Measurements from ENCODE around the gene TSHZ3. TPM values are rescaled to one million over a fixed set of nuclear protein-coding genes. Genes with fewer than 3 reads are reported as not detected.

The TSHZ3 gene
- total and polyA plus RNA-seq, 11 donors: 0.88 to 11.5 (median 2.4) TPM

DNA sequence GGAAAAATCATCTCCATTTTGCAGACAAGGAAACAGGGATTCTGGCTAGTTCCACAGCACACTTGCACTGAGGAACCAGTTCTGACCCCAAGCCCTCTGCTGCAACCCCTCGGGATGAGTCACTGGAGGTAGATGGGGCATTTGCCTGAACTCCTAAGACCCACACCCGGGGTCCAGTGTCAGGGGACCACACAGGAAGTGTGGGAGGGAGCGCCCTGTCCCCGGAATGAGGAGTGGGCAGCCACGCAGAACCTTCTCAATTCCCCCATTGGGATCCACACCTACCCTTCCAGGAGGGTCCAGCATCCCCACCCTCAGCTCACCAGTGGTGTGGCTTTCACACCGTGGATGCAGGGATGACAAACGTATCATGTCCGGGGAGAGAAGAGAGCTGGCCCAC lies 62.7 kb downstream of the TSHZ3 start:
- ATAC-seq (no peak), DNase-seq (no peak)
- Histone ChIP-seq H3K36me3 (no peaks in the 10 kb centered on the region), H3K4me1 (peaks cover 0 to 18% (median 0%) of the 10 kb centered on the region in 12 donors), H3K4me3 (no peak overlapping the region), H3K27ac (no peak overlapping the region), H3K27me3 (no peaks in the 10 kb centered on the region), H3K9me3 (no peaks in the 10 kb centered on the region)
- 72 to 86% (median 81%) methylated on average over 8 of the region's 8 CpGs for WGBS, 4 donors
- intact Hi-C loops (cut with DNase I): no loop called here
- TF ChIP-seq, protein P1, sequence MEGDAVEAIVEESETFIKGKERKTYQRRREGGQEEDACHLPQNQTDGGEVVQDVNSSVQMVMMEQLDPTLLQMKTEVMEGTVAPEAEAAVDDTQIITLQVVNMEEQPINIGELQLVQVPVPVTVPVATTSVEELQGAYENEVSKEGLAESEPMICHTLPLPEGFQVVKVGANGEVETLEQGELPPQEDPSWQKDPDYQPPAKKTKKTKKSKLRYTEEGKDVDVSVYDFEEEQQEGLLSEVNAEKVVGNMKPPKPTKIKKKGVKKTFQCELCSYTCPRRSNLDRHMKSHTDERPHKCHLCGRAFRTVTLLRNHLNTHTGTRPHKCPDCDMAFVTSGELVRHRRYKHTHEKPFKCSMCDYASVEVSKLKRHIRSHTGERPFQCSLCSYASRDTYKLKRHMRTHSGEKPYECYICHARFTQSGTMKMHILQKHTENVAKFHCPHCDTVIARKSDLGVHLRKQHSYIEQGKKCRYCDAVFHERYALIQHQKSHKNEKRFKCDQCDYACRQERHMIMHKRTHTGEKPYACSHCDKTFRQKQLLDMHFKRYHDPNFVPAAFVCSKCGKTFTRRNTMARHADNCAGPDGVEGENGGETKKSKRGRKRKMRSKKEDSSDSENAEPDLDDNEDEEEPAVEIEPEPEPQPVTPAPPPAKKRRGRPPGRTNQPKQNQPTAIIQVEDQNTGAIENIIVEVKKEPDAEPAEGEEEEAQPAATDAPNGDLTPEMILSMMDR (IDR thresholded peaks at IDR 0.05): no peak
- no peak for TF ChIP-seq POLR2A (IDR thresholded peaks at IDR 0.05)

DNA sequence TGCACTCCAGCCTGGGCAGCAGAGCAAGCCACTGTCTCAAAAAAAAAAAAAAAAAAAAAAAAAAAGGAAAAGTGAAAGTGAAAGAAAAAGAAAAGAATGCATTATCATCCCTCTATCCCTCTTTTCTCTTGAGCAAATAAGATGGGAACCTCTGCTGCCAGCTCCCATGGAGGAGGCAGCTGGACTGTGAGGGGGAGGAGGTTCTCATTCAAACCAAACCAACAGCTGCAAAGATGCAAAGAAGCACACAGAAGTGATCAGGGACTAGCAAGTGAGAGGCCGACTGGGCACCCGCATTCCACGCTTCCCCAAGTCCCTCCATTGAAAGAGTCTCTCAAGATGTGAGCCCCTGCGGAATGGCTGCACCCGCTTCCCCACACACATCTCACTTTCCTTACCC lies 63.5 kb downstream of the TSHZ3 start:
- Histone ChIP-seq H3K4me1 (peaks cover 0 to 18% (median 0%) of the 10 kb centered on the region in 12 donors), H3K27ac (peak overlapping the region in 1 of 12 donors; percentile 24), H3K4me3 (peak overlapping the region in 6 of 12 donors; percentile 2 to 38 (median 25)), H3K36me3 (no peaks in the 10 kb centered on the region), H3K27me3 (no peaks in the 10 kb centered on the region), H3K9me3 (no peaks in the 10 kb centered on the region)
- TF ChIP-seq POLR2A (IDR thresholded peaks at IDR 0.05): no peak
- TF ChIP-seq, protein P1 (IDR thresholded peaks at IDR 0.05): no peak
- ATAC-seq: peak in 2 of 4 donors; percentile 56 to 64
- 73 to 92% (median 78%) methylated on average over 5 of the region's 5 CpGs for WGBS, 4 donors
- DNase-seq: peak in 1 of 5 donors; percentile 25
- intact Hi-C loops (cut with DNase I): no loop called here

DNA sequence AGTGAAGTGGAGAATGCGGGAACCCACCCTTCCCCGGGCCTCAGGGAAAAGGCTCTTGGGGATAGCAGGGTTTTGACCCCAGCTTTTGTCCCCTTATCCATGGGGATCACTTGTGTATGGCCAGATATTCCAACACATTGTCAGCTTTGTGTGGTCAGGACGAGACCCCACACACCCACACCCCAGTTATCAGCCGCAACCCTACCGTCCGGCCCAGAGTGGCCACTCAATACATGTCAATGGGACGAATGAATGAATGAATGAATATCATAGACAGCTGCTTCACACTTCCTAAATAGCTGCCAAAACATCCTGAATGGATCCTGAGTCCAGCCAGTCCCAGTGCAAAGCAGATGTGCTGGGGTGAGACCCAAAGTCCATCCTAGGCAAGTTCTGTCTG lies 64.6 kb downstream of the TSHZ3 start:
- Histone ChIP-seq H3K27me3 (no peaks in the 10 kb centered on the region), H3K36me3 (no peaks in the 10 kb centered on the region), H3K27ac (no peak overlapping the region), H3K4me3 (no peak overlapping the region), H3K4me1 (peaks cover 0 to 18% (median 0%) of the 10 kb centered on the region in 12 donors), H3K9me3 (no peaks in the 10 kb centered on the region)
- DNase-seq: no peak
- ATAC-seq: no peak
- no peak for TF ChIP-seq POLR2A (IDR thresholded peaks at IDR 0.05)
- TF ChIP-seq, protein P1 (IDR thresholded peaks at IDR 0.05): no peak
- WGBS, 4 donors: 91 to 97% (median 93%) methylated on average over 7 of the region's 7 CpGs
- intact Hi-C loops (cut with DNase I): no loop called here

- ATAC-seq: no peak
- TF ChIP-seq, protein P1 (IDR thresholded peaks at IDR 0.05): no peak
- TF ChIP-seq POLR2A (IDR thresholded peaks at IDR 0.05): no peak
- H3K27me3 ChIP-seq: no peaks in the 10 kb centered on the region
- H3K27ac ChIP-seq: no peak overlapping the region
- DNase-seq: no peak
- intact Hi-C loops (cut with DNase I): no loop called here
- H3K9me3 ChIP-seq: no peaks in the 10 kb centered on the region
- H3K4me1 ChIP-seq: peaks cover 0 to 18% (median 0%) of the 10 kb centered on the region in 12 donors
- peaks cover 0 to 7% (median under 1%) of the 10 kb centered on the region in 9 donors for H3K36me3 ChIP-seq
- H3K4me3 ChIP-seq: no peak overlapping the region
- WGBS, 4 donors: 85 to 97% (median 93%) methylated on average over 8 of the region's 8 CpGs
Measured at GRCh38 chr19:31283701-31284100, 65.5 kb downstream of the TSHZ3 start.

Measured in heart left ventricle (tissue), 16 donors.